ENCODE data around the gene ANKRD33B.

- TF ChIP-seq POLR2A (IDR thresholded peaks at IDR 0.05) (no peak), EP300 (IDR thresholded peaks at IDR 0.05) (no peak), CTCF (IDR thresholded peaks at IDR 0.05) (no peak)
Measured at GRCh38 chr5:10662083-10662482, 98.2 kb downstream of the ANKRD33B start.

Data from tibial nerve (tissue), 4 donors.